ENCODE results near the gene TUBB2B. TPM values are rescaled to one million over a fixed set of nuclear protein-coding genes. Genes with fewer than 3 reads are reported as not detected.

The TUBB2B gene
- total and polyA plus RNA-seq, 4 donors: 0.22 to 4.6 (median 3.2) TPM

DNA sequence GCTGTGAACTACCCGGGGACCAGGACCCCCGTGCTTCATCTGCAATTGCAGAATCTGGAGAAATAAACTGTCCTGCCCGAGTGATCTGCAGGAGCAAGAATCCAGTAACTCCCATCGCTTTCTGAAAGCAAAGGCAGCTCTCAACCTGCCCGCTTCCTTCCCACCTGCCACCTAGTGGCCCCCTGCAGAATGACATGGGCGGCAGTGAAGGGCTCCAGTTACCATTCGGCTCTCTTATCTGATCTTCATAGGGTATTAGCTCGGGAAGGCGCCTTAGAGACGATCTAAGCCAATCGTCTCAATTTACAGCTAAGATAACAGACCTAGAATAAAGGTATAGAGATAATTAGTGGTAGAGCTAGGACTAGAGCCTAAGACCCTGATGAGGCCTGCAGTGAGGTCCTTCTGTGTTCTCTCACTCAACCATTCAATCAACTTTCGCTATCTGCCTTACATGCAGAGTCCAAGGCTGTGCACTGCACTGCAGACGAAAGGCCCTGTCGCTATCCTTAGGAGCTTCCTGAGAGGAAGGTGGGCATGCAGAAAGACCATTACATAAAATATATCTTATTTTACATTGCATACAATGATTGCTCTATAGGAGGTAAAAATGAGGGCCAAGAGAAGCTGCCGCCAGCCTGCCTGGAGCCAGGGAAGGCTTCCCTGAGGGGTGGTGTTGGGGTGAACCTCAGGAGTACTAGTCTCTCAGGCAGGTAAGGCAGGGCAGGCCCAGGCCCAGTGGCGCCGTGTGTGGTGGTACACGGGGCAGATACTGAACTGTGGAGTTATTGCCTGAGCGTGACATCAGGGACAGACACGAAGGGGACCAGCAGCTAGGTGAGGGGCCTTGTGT lies 24.2 kb upstream of the TUBB2B start:
- 33% methylated on average over 20 of the region's 20 CpGs for WGBS
- Histone ChIP-seq H3K9ac (ENCODE audit: low read depth in 1 of 2, low read length in 2 of 2) (no peak overlapping the region), H3K4me1 (ENCODE audit: control insufficient read depth in 4 of 4, insufficient read depth in 4 of 4, low read length in 3 of 4) (peaks cover 0 to 7% (median 4%) of the 10 kb centered on the region in 4 donors), H3K9me3 (ENCODE audit: control insufficient read depth in 4 of 4, low read length in 3 of 4) (no peaks in the 10 kb centered on the region), H3K27ac (ENCODE audit: low read depth in 1 of 2, low read length in 2 of 2) (no peak overlapping the region), H3K27me3 (ENCODE audit: control insufficient read depth in 4 of 4, insufficient read depth in 4 of 4, low read length in 3 of 4) (no peaks in the 10 kb centered on the region), H3K36me3 (ENCODE audit: control insufficient read depth in 4 of 4, insufficient read depth in 3 of 4, low read depth in 1 of 4, low read length in 3 of 4) (no peaks in the 10 kb centered on the region), H3K4me3 (ENCODE audit: low read depth in 1 of 3, low read length in 3 of 3) (no peak overlapping the region)
- TF ChIP-seq SP1 (IDR thresholded peaks at IDR 0.05) (peak; percentile 24), CTCF (IDR thresholded peaks at IDR 0.05; ENCODE audit: low read depth, low read length, missing input control) (peak; percentile 98), HNF4A (conservative IDR thresholded peaks at IDR 0.05) (peak; percentile 31 to 51), YY1 (IDR thresholded peaks at IDR 0.05) (no peak), RAD21 (IDR thresholded peaks at IDR 0.05) (peak; percentile 98 to 99), HNF4G (IDR thresholded peaks at IDR 0.05) (no peak)
- peak; percentile 91 for DNase-seq (ENCODE audit: low spot score)

DNA sequence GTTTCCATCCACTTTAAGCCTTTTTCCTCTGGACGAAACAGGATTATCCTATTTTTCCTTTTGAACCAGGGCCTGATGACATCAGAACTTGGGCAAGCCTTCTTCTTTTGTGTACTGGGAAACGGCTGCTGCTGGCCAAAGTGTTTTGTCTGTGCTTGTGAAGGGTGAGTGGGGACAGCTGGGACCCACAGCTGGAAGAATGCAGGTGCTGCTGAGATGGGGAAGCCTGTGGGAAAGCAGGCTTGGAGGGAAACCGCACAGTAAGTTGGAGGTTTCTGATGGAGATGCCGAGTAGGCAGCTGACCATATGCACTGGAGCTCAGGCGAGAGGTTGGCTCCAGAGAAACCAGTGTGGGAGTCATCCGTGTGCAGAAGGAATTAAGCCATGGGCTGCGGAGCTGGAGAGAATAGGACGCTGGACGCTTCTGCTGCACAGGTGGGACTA lies 22.8 kb upstream of the TUBB2B start:
- no peak overlapping the region for H3K9ac ChIP-seq (ENCODE audit: low read depth in 1 of 2, low read length in 2 of 2)
- no peaks in the 10 kb centered on the region for H3K9me3 ChIP-seq (ENCODE audit: control insufficient read depth in 4 of 4, low read length in 3 of 4)
- H3K4me3 ChIP-seq (ENCODE audit: low read depth in 1 of 3, low read length in 3 of 3): no peak overlapping the region
- H3K36me3 ChIP-seq (ENCODE audit: control insufficient read depth in 4 of 4, insufficient read depth in 3 of 4, low read depth in 1 of 4, low read length in 3 of 4): no peaks in the 10 kb centered on the region
- peaks cover 0 to 7% (median 7%) of the 10 kb centered on the region in 4 donors for H3K4me1 ChIP-seq (ENCODE audit: control insufficient read depth in 4 of 4, insufficient read depth in 4 of 4, low read length in 3 of 4)
- WGBS: 93% methylated on average over 9 of the region's 9 CpGs
- no peak overlapping the region for H3K27ac ChIP-seq (ENCODE audit: low read depth in 1 of 2, low read length in 2 of 2)
- H3K27me3 ChIP-seq (ENCODE audit: control insufficient read depth in 4 of 4, insufficient read depth in 4 of 4, low read length in 3 of 4): no peaks in the 10 kb centered on the region
- TF ChIP-seq RXRA (IDR thresholded peaks at IDR 0.05) (no peak), SP1 (IDR thresholded peaks at IDR 0.05) (no peak), EGR1 (IDR thresholded peaks at IDR 0.05; ENCODE audit: low read depth in 2 of 2) (no peak), FOXA2 (IDR thresholded peaks at IDR 0.05) (no peak), MAX (IDR thresholded peaks at IDR 0.05) (no peak), YY1 (IDR thresholded peaks at IDR 0.05) (no peak), RAD21 (IDR thresholded peaks at IDR 0.05) (no peak), ZBTB33 (IDR thresholded peaks at IDR 0.05) (no peak), NR2F2 (IDR thresholded peaks at IDR 0.05) (no peak), HNF4A (conservative IDR thresholded peaks at IDR 0.05) (no peak), HNF4G (IDR thresholded peaks at IDR 0.05) (no peak), TAF1 (conservative IDR thresholded peaks at IDR 0.05) (no peak), FOXA1 (IDR thresholded peaks at IDR 0.05) (no peak), GABPA (IDR thresholded peaks at IDR 0.05 in 1 of 2, conservative IDR thresholded peaks at IDR 0.05 in 1 of 2) (no peak)
- TF ChIP-seq, protein P1, sequence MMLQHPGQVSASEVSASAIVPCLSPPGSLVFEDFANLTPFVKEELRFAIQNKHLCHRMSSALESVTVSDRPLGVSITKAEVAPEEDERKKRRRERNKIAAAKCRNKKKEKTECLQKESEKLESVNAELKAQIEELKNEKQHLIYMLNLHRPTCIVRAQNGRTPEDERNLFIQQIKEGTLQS (IDR thresholded peaks at IDR 0.05): no peak
- TF ChIP-seq, protein P2, sequence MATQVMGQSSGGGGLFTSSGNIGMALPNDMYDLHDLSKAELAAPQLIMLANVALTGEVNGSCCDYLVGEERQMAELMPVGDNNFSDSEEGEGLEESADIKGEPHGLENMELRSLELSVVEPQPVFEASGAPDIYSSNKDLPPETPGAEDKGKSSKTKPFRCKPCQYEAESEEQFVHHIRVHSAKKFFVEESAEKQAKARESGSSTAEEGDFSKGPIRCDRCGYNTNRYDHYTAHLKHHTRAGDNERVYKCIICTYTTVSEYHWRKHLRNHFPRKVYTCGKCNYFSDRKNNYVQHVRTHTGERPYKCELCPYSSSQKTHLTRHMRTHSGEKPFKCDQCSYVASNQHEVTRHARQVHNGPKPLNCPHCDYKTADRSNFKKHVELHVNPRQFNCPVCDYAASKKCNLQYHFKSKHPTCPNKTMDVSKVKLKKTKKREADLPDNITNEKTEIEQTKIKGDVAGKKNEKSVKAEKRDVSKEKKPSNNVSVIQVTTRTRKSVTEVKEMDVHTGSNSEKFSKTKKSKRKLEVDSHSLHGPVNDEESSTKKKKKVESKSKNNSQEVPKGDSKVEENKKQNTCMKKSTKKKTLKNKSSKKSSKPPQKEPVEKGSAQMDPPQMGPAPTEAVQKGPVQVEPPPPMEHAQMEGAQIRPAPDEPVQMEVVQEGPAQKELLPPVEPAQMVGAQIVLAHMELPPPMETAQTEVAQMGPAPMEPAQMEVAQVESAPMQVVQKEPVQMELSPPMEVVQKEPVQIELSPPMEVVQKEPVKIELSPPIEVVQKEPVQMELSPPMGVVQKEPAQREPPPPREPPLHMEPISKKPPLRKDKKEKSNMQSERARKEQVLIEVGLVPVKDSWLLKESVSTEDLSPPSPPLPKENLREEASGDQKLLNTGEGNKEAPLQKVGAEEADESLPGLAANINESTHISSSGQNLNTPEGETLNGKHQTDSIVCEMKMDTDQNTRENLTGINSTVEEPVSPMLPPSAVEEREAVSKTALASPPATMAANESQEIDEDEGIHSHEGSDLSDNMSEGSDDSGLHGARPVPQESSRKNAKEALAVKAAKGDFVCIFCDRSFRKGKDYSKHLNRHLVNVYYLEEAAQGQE (IDR thresholded peaks at IDR 0.05): no peak
- no peak for DNase-seq (ENCODE audit: low spot score)
